Measurements from ENCODE around the gene RHBDD2. TPM values are rescaled to one million over a fixed set of nuclear protein-coding genes. Genes with fewer than 3 reads are reported as not detected.

Gene RHBDD2
- polyA plus RNA-seq, 3 donors = 34.1 to 54.6 (median 53.1) TPM

GRCh38 chr7:75856536-75856935, 22.3 kb upstream of the RHBDD2 start:
- H3K27me3 Mint-ChIP-seq (ENCODE audit: low read depth in 3 of 3) = peaks cover 2 to 5% (median 4%) of the 10 kb centered on the region in 3 donors
- WGBS (ENCODE audit: insufficient coverage) = 0% methylated on average over 4 of the region's 6 CpGs
- peaks cover 36% of the 10 kb centered on the region for H3K4me1 Mint-ChIP-seq
- H3K9me3 ChIP-seq (replicated peaks in 1 of 2; ENCODE audit: control insufficient read depth in 1 of 2, insufficient read depth in 1 of 2, low read length in 2 of 2) = no peaks in the 10 kb centered on the region
- no peak overlapping the region for H3K9ac ChIP-seq (ENCODE audit: insufficient read depth, low read length, poor library complexity, severe bottlenecking)
- peaks cover 0 to 3% (median 0%) of the 10 kb centered on the region in 7 donors for H3K9me3 Mint-ChIP-seq
- H3K79me2 ChIP-seq (ENCODE audit: insufficient read depth, low read length) = no peaks in the 10 kb centered on the region
- peak overlapping the region in 1 of 2 donors; percentile 77 for H3K27ac ChIP-seq (ENCODE audit: low read depth in 1 of 2, low read length in 2 of 2)
- DNase-seq = peak; percentile 89 to 99 (median 89)
- no peaks in the 10 kb centered on the region for H4K20me1 ChIP-seq (ENCODE audit: insufficient read depth, low read length)
- peak overlapping the region; percentile 87 to 93 (median 89) for H3K27ac Mint-ChIP-seq
- no peak overlapping the region for H2AFZ ChIP-seq (ENCODE audit: insufficient read depth, low read depth, low read length, poor library complexity, severe bottlenecking)
- H3K36me3 Mint-ChIP-seq = peaks cover 0 to 7% of the 10 kb centered on the region in 2 donors
- TF ChIP-seq, protein P1, sequence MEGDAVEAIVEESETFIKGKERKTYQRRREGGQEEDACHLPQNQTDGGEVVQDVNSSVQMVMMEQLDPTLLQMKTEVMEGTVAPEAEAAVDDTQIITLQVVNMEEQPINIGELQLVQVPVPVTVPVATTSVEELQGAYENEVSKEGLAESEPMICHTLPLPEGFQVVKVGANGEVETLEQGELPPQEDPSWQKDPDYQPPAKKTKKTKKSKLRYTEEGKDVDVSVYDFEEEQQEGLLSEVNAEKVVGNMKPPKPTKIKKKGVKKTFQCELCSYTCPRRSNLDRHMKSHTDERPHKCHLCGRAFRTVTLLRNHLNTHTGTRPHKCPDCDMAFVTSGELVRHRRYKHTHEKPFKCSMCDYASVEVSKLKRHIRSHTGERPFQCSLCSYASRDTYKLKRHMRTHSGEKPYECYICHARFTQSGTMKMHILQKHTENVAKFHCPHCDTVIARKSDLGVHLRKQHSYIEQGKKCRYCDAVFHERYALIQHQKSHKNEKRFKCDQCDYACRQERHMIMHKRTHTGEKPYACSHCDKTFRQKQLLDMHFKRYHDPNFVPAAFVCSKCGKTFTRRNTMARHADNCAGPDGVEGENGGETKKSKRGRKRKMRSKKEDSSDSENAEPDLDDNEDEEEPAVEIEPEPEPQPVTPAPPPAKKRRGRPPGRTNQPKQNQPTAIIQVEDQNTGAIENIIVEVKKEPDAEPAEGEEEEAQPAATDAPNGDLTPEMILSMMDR (IDR thresholded peaks at IDR 0.05) = no peak
- H3K36me3 ChIP-seq (replicated peaks in 1 of 2; ENCODE audit: control insufficient read depth in 1 of 2, insufficient read depth in 2 of 2, low read length in 2 of 2) = no peaks in the 10 kb centered on the region
- no peaks in the 10 kb centered on the region for H3K27me3 ChIP-seq (ENCODE audit: control insufficient read depth in 2 of 2, insufficient read depth in 2 of 2, low read length in 2 of 2)
- peak overlapping the region; percentile 8 for H3K4me2 ChIP-seq (replicated peaks; ENCODE audit: extremely low read depth, low read length, poor library complexity, severe bottlenecking)
- H3K4me3 ChIP-seq (replicated peaks in 1 of 3; ENCODE audit: low read depth in 2 of 3, low read length in 3 of 3) = peak overlapping the region in 1 of 3 experiments; percentile 16
- intact Hi-C loops (cut with micrococcal nuclease) = no loop called here
- H3K4me3 Mint-ChIP-seq = no peak overlapping the region
- peaks cover 28 to 36% of the 10 kb centered on the region in 2 donors for H3K4me1 ChIP-seq (ENCODE audit: control insufficient read depth in 1 of 2, insufficient read depth in 2 of 2, low read length in 2 of 2)

DNA sequence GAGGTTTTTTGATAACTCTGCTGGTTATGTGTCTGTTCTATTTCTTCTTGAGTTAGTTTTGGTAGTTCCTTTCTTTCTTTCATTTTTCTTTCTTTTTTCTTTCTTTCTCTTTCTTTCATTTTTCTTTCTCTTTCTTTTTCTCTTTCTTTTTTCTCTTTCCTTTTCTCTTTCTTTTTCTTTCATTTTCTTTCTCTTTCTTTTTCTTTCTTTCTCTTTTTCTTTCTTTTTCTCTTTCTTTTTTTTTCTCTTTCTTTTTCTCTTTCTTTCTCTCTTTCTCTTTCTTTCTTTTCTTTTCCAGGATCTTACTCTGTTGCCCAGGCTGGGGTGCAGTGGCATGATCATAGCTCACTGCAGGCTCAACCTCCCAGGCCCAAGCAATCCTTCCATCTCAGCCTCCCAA, 20.4 kb upstream of the RHBDD2 start:
- H3K36me3 Mint-ChIP-seq = peaks cover 2 to 8% of the 10 kb centered on the region in 2 donors
- peaks cover 0 to 2% (median 0%) of the 10 kb centered on the region in 7 donors for H3K9me3 Mint-ChIP-seq
- Histone ChIP-seq H3K27me3 (ENCODE audit: control insufficient read depth in 2 of 2, insufficient read depth in 2 of 2, low read length in 2 of 2) (no peaks in the 10 kb centered on the region), H4K20me1 (ENCODE audit: insufficient read depth, low read length) (no peaks in the 10 kb centered on the region), H3K79me2 (ENCODE audit: insufficient read depth, low read length) (no peaks in the 10 kb centered on the region), H3K9ac (ENCODE audit: insufficient read depth, low read length, poor library complexity, severe bottlenecking) (no peak overlapping the region), H3K4me1 (ENCODE audit: control insufficient read depth in 1 of 2, insufficient read depth in 2 of 2, low read length in 2 of 2) (peaks cover 35 to 47% of the 10 kb centered on the region in 2 donors), H2AFZ (ENCODE audit: insufficient read depth, low read depth, low read length, poor library complexity, severe bottlenecking) (no peak overlapping the region), H3K9me3 (replicated peaks in 1 of 2; ENCODE audit: control insufficient read depth in 1 of 2, insufficient read depth in 1 of 2, low read length in 2 of 2) (no peaks in the 10 kb centered on the region), H3K36me3 (replicated peaks in 1 of 2; ENCODE audit: control insufficient read depth in 1 of 2, insufficient read depth in 2 of 2, low read length in 2 of 2) (no peaks in the 10 kb centered on the region), H3K4me3 (replicated peaks in 1 of 3; ENCODE audit: low read depth in 2 of 3, low read length in 3 of 3) (no peak overlapping the region), H3K27ac (ENCODE audit: low read depth in 1 of 2, low read length in 2 of 2) (no peak overlapping the region), H3K4me2 (replicated peaks; ENCODE audit: extremely low read depth, low read length, poor library complexity, severe bottlenecking) (no peak overlapping the region)
- H3K27ac Mint-ChIP-seq = peak overlapping the region in 5 of 7 donors; percentile 67 to 89 (median 82)
- DNase-seq = no peak
- H3K4me3 Mint-ChIP-seq = peak overlapping the region in 1 of 2 donors; percentile 48
- H3K27me3 Mint-ChIP-seq (ENCODE audit: low read depth in 3 of 3) = peaks cover 2 to 7% (median 6%) of the 10 kb centered on the region in 3 donors
- H3K4me1 Mint-ChIP-seq = peaks cover 47% of the 10 kb centered on the region
- intact Hi-C loops (cut with micrococcal nuclease) = no loop called here
- TF ChIP-seq, protein P1 (IDR thresholded peaks at IDR 0.05) = peak; percentile 25
